ENCODE measurements around the gene STK32A. TPM values are rescaled to one million over a fixed set of nuclear protein-coding genes. Genes with fewer than 3 reads are reported as not detected.
"Not testable (repeated sequence)": the region's sequence is repeated elsewhere in the genome, so short reads cannot be mapped to it uniquely, and the experiment has no call there.

Gene STK32A
- total RNA-seq, 1 donor from 2014 or later = 9.7 TPM

GRCh38 chr5:147346006-147346561, 111.3 kb downstream of the STK32A start:
- no peak for DNase-seq (ENCODE audit: low spot score)

- DNase-seq (ENCODE audit: low spot score) = no peak
These were observed 113.2 kb downstream of the STK32A start for GRCh38 chr5:147348046-147348445.

GRCh38 chr5:147348451-147348850, 113.6 kb downstream of the STK32A start:
- DNase-seq (ENCODE audit: low spot score) = no peak

GRCh38 chr5:147349241-147349640, 114.4 kb downstream of the STK32A start:
- no peak for DNase-seq (ENCODE audit: low spot score)

GRCh38 chr5:147359101-147359500, 124.3 kb downstream of the STK32A start:
- DNase-seq (ENCODE audit: low spot score) = no peak

- no peak for DNase-seq (ENCODE audit: low spot score)
These were observed 124.8 kb downstream of the STK32A start for GRCh38 chr5:147359581-147359980.

GRCh38 chr5:147360816-147361215, 126.0 kb downstream of the STK32A start:
- no peak for DNase-seq (ENCODE audit: low spot score)

GRCh38 chr5:147361441-147362175, 126.8 kb downstream of the STK32A start:
- no peak for DNase-seq (ENCODE audit: low spot score)

GRCh38 chr5:147367381-147367780, 132.6 kb downstream of the STK32A start:
- DNase-seq (ENCODE audit: low spot score) = not testable (repeated sequence)

- no peak for DNase-seq (ENCODE audit: low spot score)
These were observed 135.0 kb downstream of the STK32A start for GRCh38 chr5:147369742-147370374.

- DNase-seq (ENCODE audit: low spot score) = no peak
These were observed 136.5 kb downstream of the STK32A start for GRCh38 chr5:147371290-147371689.

GRCh38 chr5:147372191-147372590, 137.4 kb downstream of the STK32A start:
- DNase-seq (ENCODE audit: low spot score) = no peak

- no peak for DNase-seq (ENCODE audit: low spot score)
These were observed 138.5 kb downstream of the STK32A start for GRCh38 chr5:147373328-147373727.

GRCh38 chr5:147375151-147375550, 140.3 kb downstream of the STK32A start:
- no peak for DNase-seq (ENCODE audit: low spot score)

GRCh38 chr5:147377682-147378081, 142.9 kb downstream of the STK32A start:
- no peak for DNase-seq (ENCODE audit: low spot score)

GRCh38 chr5:147381555-147381954, 146.7 kb downstream of the STK32A start:
- DNase-seq (ENCODE audit: low spot score) = no peak

GRCh38 chr5:147382776-147383175, 147.9 kb downstream of the STK32A start:
- no peak for DNase-seq (ENCODE audit: low spot score)

- DNase-seq (ENCODE audit: low spot score) = no peak
These were observed 149.7 kb downstream of the STK32A start for GRCh38 chr5:147384346-147385193.

GRCh38 chr5:147387109-147387508, 152.3 kb downstream of the STK32A start:
- DNase-seq (ENCODE audit: low spot score) = no peak

GRCh38 chr5:147388184-147389108, 153.6 kb downstream of the STK32A start:
- DNase-seq (ENCODE audit: low spot score) = no peak

- no peak for DNase-seq (ENCODE audit: low spot score)
These were observed 155.9 kb downstream of the STK32A start for GRCh38 chr5:147390654-147391225.
